Left lung (tissue), 10 donors: Measurements from ENCODE around the gene MPEG1. TPM values are rescaled to one million over a fixed set of nuclear protein-coding genes. Genes with fewer than 3 reads are reported as not detected.

Experiments used
- ATAC-seq: fragments of 200-7000 bp; cut with Tn5 transposase; one replicate; pipeline ENCODE4 v1.9.1; 2020; ENCODE audit warnings: moderate library complexity
- DNase-seq, 4 donors: peaks; one replicate each; pipeline ENCODE4 v3.0.0-alpha.2; 2013 to 2020
- H3K27ac ChIP-seq, 2 donors: fragments of 200-600 bp; sonication (generic) in 1 of 2; one replicate each; pipeline versions ENCODE4 v1.5.0 to v1.8.0; 2020 to 2021
- H3K27me3 ChIP-seq, 2 donors: fragments of 200-600 bp; sonication (generic) in 1 of 2; one replicate each; pipeline versions ENCODE4 v1.5.0 to v1.8.0; 2020 to 2021
- H3K36me3 ChIP-seq, 2 donors: fragments of 200-600 bp; sonication (generic) in 1 of 2; one replicate each; pipeline versions ENCODE4 v1.5.0 to v1.8.0; 2020 to 2021
- H3K4me1 ChIP-seq, 2 donors: fragments of 200-600 bp; one replicate each; pipeline ENCODE4 v1.8.0; 2021
- H3K4me3 ChIP-seq, 2 donors: fragments of 200-600 bp; sonication (generic) in 1 of 2; one replicate each; pipeline versions ENCODE4 v1.5.0 to v1.8.0; 2020 to 2021; ENCODE audit warnings: mild to moderate bottlenecking in 1 of 2
- H3K9me3 ChIP-seq, 2 donors: fragments of 200-600 bp; sonication (generic) in 1 of 2; one replicate each; pipeline versions ENCODE4 v1.5.0 to v1.8.0; 2020 to 2021
- CTCF ChIP-seq, 2 donors: fragments of 200-600 bp; sonication (generic) in 1 of 2; IDR thresholded peaks; one replicate each; pipeline versions ENCODE4 v1.5.0 to v1.8.0; 2021; ENCODE audit warnings: antibody characterized with exemption in 2 of 2
- intact Hi-C, 2 donors: fragments of 100-400 bp; cut with DNase I; formaldehyde crosslinking; loops; one replicate each; pipeline versions ENCODE4 v1.11.2 to v1.14.2; 2022
- polyA plus RNA-seq, 6 donors: library from polyadenylated mRNA; unstranded; fragments of 120-200 nt; gene quantifications; one replicate each; pipeline ENCODE4 v1.2.1, GENCODE V29; 2013; ENCODE audit not compliant: insufficient read length in 6 of 6
- total RNA-seq, 2 donors: library from RNA; stranded (reverse); fragmentation: NEBNext Ultra II Directional; extraction: Animal tissue kit (Norgen Biotek cat#: 25700); gene quantifications; one replicate each; pipeline ENCODE4 v1.2.1, GENCODE V29; 2021
- donor health status: DM: no; HTN: yes; CAD: no.
- donor health status: DM: no; HTN: no; CAD: no.

The MPEG1 gene
- total and polyA plus RNA-seq, 8 donors = 12.3 to 68.7 (median 15.8) TPM

DNA sequence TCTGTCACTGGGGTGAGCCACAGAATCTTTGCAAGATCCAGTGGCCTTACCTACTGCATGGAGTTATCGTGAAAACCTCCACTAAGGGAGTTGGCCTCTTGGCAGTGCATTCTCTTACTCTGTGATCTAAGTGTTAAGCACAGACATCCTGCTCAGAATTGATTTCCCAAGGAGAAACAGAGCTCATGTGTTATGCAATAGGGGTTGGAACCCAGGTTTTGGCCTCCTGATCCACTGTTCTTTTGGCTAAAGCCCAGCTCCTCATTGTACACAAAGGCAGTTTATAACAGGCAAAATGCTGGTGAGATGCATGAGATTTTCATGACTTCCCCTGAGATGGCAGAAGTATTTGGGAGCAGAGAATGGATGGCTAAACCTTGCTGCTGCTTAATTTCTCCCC is 29.0 kb downstream of the MPEG1 start:
- Histone ChIP-seq H3K36me3 (peaks cover 0 to 13% of the 10 kb centered on the region in 2 donors), H3K4me1 (peaks cover 42 to 51% of the 10 kb centered on the region in 2 donors), H3K9me3 (no peaks in the 10 kb centered on the region), H3K27me3 (no peaks in the 10 kb centered on the region), H3K4me3 (no peak overlapping the region), H3K27ac (peak overlapping the region in 1 of 2 donors; percentile 26)
- TF ChIP-seq CTCF (IDR thresholded peaks at IDR 0.05) = no peak
- ATAC-seq = no peak
- DNase-seq = no peak
- intact Hi-C loops = no loop called here

GRCh38 chr11:59182457-59183151 is 30.1 kb downstream of the MPEG1 start:
- no peak for DNase-seq
- Histone ChIP-seq H3K4me1 (peaks cover 31 to 40% of the 10 kb centered on the region in 2 donors), H3K36me3 (peaks cover 0 to 13% of the 10 kb centered on the region in 2 donors), H3K4me3 (no peak overlapping the region), H3K27ac (no peak overlapping the region), H3K9me3 (no peaks in the 10 kb centered on the region), H3K27me3 (no peaks in the 10 kb centered on the region)
- intact Hi-C loops = no loop called here
- peak; percentile 20 for TF ChIP-seq CTCF (IDR thresholded peaks at IDR 0.05)
- ATAC-seq = no peak

DNA sequence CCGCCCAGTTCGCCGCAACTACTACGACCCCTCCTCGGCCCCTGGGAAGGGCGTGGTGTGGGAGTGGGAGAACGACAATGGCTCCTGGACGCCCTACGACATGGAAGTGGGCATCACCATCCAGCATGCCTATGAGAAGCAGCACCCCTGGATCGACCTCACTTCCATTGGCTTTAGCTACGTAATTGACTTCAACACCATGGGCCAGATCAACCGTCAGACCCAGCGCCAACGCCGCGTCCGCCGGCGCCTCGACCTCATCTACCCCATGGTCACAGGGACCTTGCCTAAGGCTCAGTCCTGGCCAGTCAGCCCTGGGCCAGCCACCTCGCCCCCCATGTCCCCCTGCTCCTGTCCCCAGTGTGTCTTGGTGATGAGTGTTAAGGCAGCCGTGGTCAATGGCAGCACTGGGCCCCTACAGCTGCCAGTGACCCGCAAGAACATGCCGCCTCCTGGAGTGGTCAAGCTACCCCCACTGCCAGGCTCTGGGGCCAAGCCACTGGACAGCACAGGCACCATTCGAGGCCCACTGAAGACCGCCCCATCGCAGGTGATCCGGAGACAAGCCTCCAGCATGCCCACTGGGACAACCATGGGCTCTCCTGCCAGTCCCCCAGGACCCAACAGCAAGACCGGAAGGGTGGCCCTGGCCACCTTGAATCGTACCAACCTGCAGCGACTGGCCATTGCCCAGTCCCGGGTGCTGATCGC is 30.8 kb downstream of the MPEG1 start:
- peak in 1 of 4 donors; percentile 63 for DNase-seq
- Histone ChIP-seq H3K27ac (no peak overlapping the region), H3K27me3 (no peaks in the 10 kb centered on the region), H3K36me3 (peaks cover 0 to 13% of the 10 kb centered on the region in 2 donors), H3K9me3 (no peaks in the 10 kb centered on the region), H3K4me3 (no peak overlapping the region), H3K4me1 (peaks cover 24 to 33% of the 10 kb centered on the region in 2 donors)
- intact Hi-C loops = no loop called here
- no peak for ATAC-seq
- no peak for TF ChIP-seq CTCF (IDR thresholded peaks at IDR 0.05)

- TF ChIP-seq CTCF (IDR thresholded peaks at IDR 0.05) = no peak
- H3K27ac ChIP-seq = no peak overlapping the region
- DNase-seq (no peak), ATAC-seq (no peak)
- no peaks in the 10 kb centered on the region for H3K9me3 ChIP-seq
- peaks cover 18 to 26% of the 10 kb centered on the region in 2 donors for H3K4me1 ChIP-seq
- no peak overlapping the region for H3K4me3 ChIP-seq
- intact Hi-C loops = no loop called here
- H3K27me3 ChIP-seq = no peaks in the 10 kb centered on the region
- H3K36me3 ChIP-seq = peaks cover 0 to 13% of the 10 kb centered on the region in 2 donors
Measured at GRCh38 chr11:59180907-59181306, 31.8 kb downstream of the MPEG1 start.

GRCh38 chr11:59180168-59180776 is 32.5 kb downstream of the MPEG1 start:
- Histone ChIP-seq H3K9me3 (no peaks in the 10 kb centered on the region), H3K27ac (no peak overlapping the region), H3K4me1 (peaks cover 16 to 21% of the 10 kb centered on the region in 2 donors), H3K36me3 (peaks cover 0 to 13% of the 10 kb centered on the region in 2 donors), H3K27me3 (no peaks in the 10 kb centered on the region), H3K4me3 (no peak overlapping the region)
- intact Hi-C loops = no loop called here
- DNase-seq (no peak), ATAC-seq (no peak)
- TF ChIP-seq CTCF (IDR thresholded peaks at IDR 0.05) = no peak
